ENCODE measurements around the gene NT5E.
A peak's percentile ranks its signal among the peaks of the same experiment; 100 is the strongest.

Gene NT5E

GRCh38 chr6:85416766-85417165 lies 33.1 kb upstream of the NT5E start:
- Mint-ChIP-seq H3K27me3 (no peaks in the 10 kb centered on the region), H3K4me1 (peaks cover 38% of the 10 kb centered on the region), H3K27ac (no peak overlapping the region), H3K9me3 (peaks cover 0 to 7% of the 10 kb centered on the region in 2 donors), H3K4me3 (no peak overlapping the region)
- ATAC-seq (no peak), DNase-seq (no peak)

GRCh38 chr6:85417336-85417735 lies 32.5 kb upstream of the NT5E start:
- Mint-ChIP-seq H3K4me1 (peaks cover 43% of the 10 kb centered on the region), H3K27me3 (no peaks in the 10 kb centered on the region), H3K9me3 (peaks cover 0 to 7% of the 10 kb centered on the region in 2 donors), H3K4me3 (no peak overlapping the region), H3K27ac (no peak overlapping the region)
- DNase-seq (no peak), ATAC-seq (no peak)

GRCh38 chr6:85418059-85418458 lies 31.8 kb upstream of the NT5E start:
- Mint-ChIP-seq H3K9me3 (peaks cover 0 to 7% of the 10 kb centered on the region in 2 donors), H3K27me3 (no peaks in the 10 kb centered on the region), H3K4me1 (peaks cover 44% of the 10 kb centered on the region), H3K4me3 (no peak overlapping the region), H3K27ac (no peak overlapping the region)
- no peak for DNase-seq
- ATAC-seq: no peak

- H3K4me1 Mint-ChIP-seq: peaks cover 44% of the 10 kb centered on the region
- ATAC-seq: no peak
- H3K9me3 Mint-ChIP-seq: peaks cover 0 to 7% of the 10 kb centered on the region in 2 donors
- no peak overlapping the region for H3K27ac Mint-ChIP-seq
- no peak overlapping the region for H3K4me3 Mint-ChIP-seq
- DNase-seq: no peak
- H3K27me3 Mint-ChIP-seq: no peaks in the 10 kb centered on the region
These were observed 30.7 kb upstream of the NT5E start for GRCh38 chr6:85419046-85419759.

GRCh38 chr6:85420551-85420950 lies 29.3 kb upstream of the NT5E start:
- DNase-seq: no peak
- H3K4me1 Mint-ChIP-seq: peaks cover 42% of the 10 kb centered on the region
- peaks cover 0 to 19% of the 10 kb centered on the region in 2 donors for H3K9me3 Mint-ChIP-seq
- ATAC-seq: no peak
- no peak overlapping the region for H3K4me3 Mint-ChIP-seq
- H3K27me3 Mint-ChIP-seq: no peaks in the 10 kb centered on the region
- H3K27ac Mint-ChIP-seq: no peak overlapping the region

GRCh38 chr6:85421181-85421580 lies 28.7 kb upstream of the NT5E start:
- ATAC-seq: no peak
- H3K4me3 Mint-ChIP-seq: no peak overlapping the region
- no peaks in the 10 kb centered on the region for H3K27me3 Mint-ChIP-seq
- peaks cover 36% of the 10 kb centered on the region for H3K4me1 Mint-ChIP-seq
- peaks cover 0 to 21% of the 10 kb centered on the region in 2 donors for H3K9me3 Mint-ChIP-seq
- no peak overlapping the region for H3K27ac Mint-ChIP-seq
- DNase-seq: no peak

GRCh38 chr6:85421972-85422371 lies 27.9 kb upstream of the NT5E start:
- peaks cover 4 to 26% of the 10 kb centered on the region in 2 donors for H3K9me3 Mint-ChIP-seq
- peak overlapping the region in 1 of 2 donors; percentile 75 for H3K27ac Mint-ChIP-seq
- no peak for ATAC-seq

GRCh38 chr6:85422996-85423395 lies 26.9 kb upstream of the NT5E start:
- Mint-ChIP-seq H3K27ac (no peak overlapping the region), H3K4me1 (peaks cover 21% of the 10 kb centered on the region), H3K9me3 (peaks cover 6 to 27% of the 10 kb centered on the region in 2 donors), H3K27me3 (no peaks in the 10 kb centered on the region), H3K4me3 (no peak overlapping the region)
- ATAC-seq: no peak
- DNase-seq: no peak

More at GRCh38 chr6:85421972-85422371, 27.9 kb upstream of the NT5E start:
- DNase-seq: no peak
- Mint-ChIP-seq H3K27me3 (no peaks in the 10 kb centered on the region), H3K4me1 (peaks cover 28% of the 10 kb centered on the region), H3K4me3 (no peak overlapping the region)

- ATAC-seq: no peak
- Mint-ChIP-seq H3K9me3 (peaks cover 6 to 30% of the 10 kb centered on the region in 2 donors), H3K4me3 (no peak overlapping the region), H3K27me3 (no peaks in the 10 kb centered on the region), H3K4me1 (peaks cover 6% of the 10 kb centered on the region), H3K27ac (no peak overlapping the region)
- no peak for DNase-seq
These were observed 24.9 kb upstream of the NT5E start for GRCh38 chr6:85424981-85425380.

- ATAC-seq (no peak), DNase-seq (no peak)
- Mint-ChIP-seq H3K27ac (no peak overlapping the region), H3K27me3 (no peaks in the 10 kb centered on the region), H3K4me1 (peaks cover 6% of the 10 kb centered on the region), H3K9me3 (peaks cover 6 to 30% of the 10 kb centered on the region in 2 donors), H3K4me3 (no peak overlapping the region)
These were observed 23.9 kb upstream of the NT5E start for GRCh38 chr6:85425997-85426396.

- Mint-ChIP-seq H3K9me3 (peaks cover 6 to 30% of the 10 kb centered on the region in 2 donors), H3K4me3 (no peak overlapping the region), H3K4me1 (no peaks in the 10 kb centered on the region), H3K27ac (no peak overlapping the region), H3K27me3 (no peaks in the 10 kb centered on the region)
- no peak for ATAC-seq
- DNase-seq: no peak
These were observed 21.4 kb upstream of the NT5E start for GRCh38 chr6:85428486-85428885.

- H3K27ac Mint-ChIP-seq: no peak overlapping the region
- DNase-seq (no peak), ATAC-seq (no peak)
- H3K4me1 Mint-ChIP-seq: no peaks in the 10 kb centered on the region
- H3K9me3 Mint-ChIP-seq: peaks cover 12 to 37% of the 10 kb centered on the region in 2 donors
- no peak overlapping the region for H3K4me3 Mint-ChIP-seq
- H3K27me3 Mint-ChIP-seq: no peaks in the 10 kb centered on the region
These were observed 20.5 kb upstream of the NT5E start for GRCh38 chr6:85429346-85429745.

- Mint-ChIP-seq H3K9me3 (peaks cover 12 to 22% of the 10 kb centered on the region in 2 donors), H3K27ac (no peak overlapping the region), H3K4me3 (no peak overlapping the region), H3K4me1 (peaks cover 5% of the 10 kb centered on the region), H3K27me3 (no peaks in the 10 kb centered on the region)
- DNase-seq (no peak), ATAC-seq (no peak)
These were observed 18.6 kb upstream of the NT5E start for GRCh38 chr6:85431271-85431670.

GRCh38 chr6:85432554-85432953 lies 17.3 kb upstream of the NT5E start:
- ATAC-seq (no peak), DNase-seq (no peak)
- Mint-ChIP-seq H3K27ac (no peak overlapping the region), H3K27me3 (no peaks in the 10 kb centered on the region), H3K4me1 (peaks cover 5% of the 10 kb centered on the region), H3K4me3 (no peak overlapping the region), H3K9me3 (peaks cover 6 to 14% of the 10 kb centered on the region in 2 donors)

- no peak for ATAC-seq
- no peak for DNase-seq
- peaks cover 15 to 16% of the 10 kb centered on the region in 2 donors for H3K9me3 Mint-ChIP-seq
- no peak overlapping the region for H3K27ac Mint-ChIP-seq
- H3K4me1 Mint-ChIP-seq: peaks cover 5% of the 10 kb centered on the region
- H3K27me3 Mint-ChIP-seq: no peaks in the 10 kb centered on the region
- no peak overlapping the region for H3K4me3 Mint-ChIP-seq
These were observed 14.0 kb upstream of the NT5E start for GRCh38 chr6:85435851-85436250.

- DNase-seq (no peak), ATAC-seq (no peak)
- no peak overlapping the region for H3K4me3 Mint-ChIP-seq
- H3K4me1 Mint-ChIP-seq: peaks cover 5% of the 10 kb centered on the region
- H3K9me3 Mint-ChIP-seq: peaks cover 16% of the 10 kb centered on the region in 2 donors
- no peak overlapping the region for H3K27ac Mint-ChIP-seq
- no peaks in the 10 kb centered on the region for H3K27me3 Mint-ChIP-seq
These were observed 13.5 kb upstream of the NT5E start for GRCh38 chr6:85436411-85436810.
